Left ventricle myocardium superior (tissue), 1 donor: ENCODE results near the gene AMY2A. TPM values are rescaled to one million over a fixed set of nuclear protein-coding genes. Genes with fewer than 3 reads are reported as not detected.
A peak's percentile ranks its signal among the peaks of the same experiment; 100 is the strongest.
"Not testable (repeated sequence)": the region's sequence is repeated elsewhere in the genome, so short reads cannot be mapped to it uniquely, and the experiment has no call there.

Source experiments
- ATAC-seq: fragments of 200-7000 bp; cut with Tn5 transposase; one replicate; pipeline ENCODE4 v1.9.1; 2020; ENCODE audit warnings: mild to moderate bottlenecking, moderate library complexity
- DNase-seq: peaks from one replicate; pipeline ENCODE4 v3.0.0-alpha.2; 2020
- intact Hi-C: fragments of 100-400 bp; cut with micrococcal nuclease; formaldehyde crosslinking; loops from one replicate; pipeline ENCODE4 v1.11.0; 2022
- long read RNA-seq: library from polyadenylated mRNA; unstranded; transcript quantifications from one replicate; pipeline ENCODE4 v2.0.0, GENCODE V29; 2021
- total RNA-seq: library from RNA; stranded (reverse); fragmentation: NEBNext Ultra II Directional; extraction: Animal tissue kit (Norgen Biotek cat#: 25700); gene quantifications from one replicate; pipeline ENCODE4 v1.2.1, GENCODE V29; 2021
- donor health status: DM: no; HTN: yes; CAD: no; lungs with severe emphysema.

The AMY2A gene
- total RNA-seq: not detected
- long read RNA-seq: 0 reads

DNA sequence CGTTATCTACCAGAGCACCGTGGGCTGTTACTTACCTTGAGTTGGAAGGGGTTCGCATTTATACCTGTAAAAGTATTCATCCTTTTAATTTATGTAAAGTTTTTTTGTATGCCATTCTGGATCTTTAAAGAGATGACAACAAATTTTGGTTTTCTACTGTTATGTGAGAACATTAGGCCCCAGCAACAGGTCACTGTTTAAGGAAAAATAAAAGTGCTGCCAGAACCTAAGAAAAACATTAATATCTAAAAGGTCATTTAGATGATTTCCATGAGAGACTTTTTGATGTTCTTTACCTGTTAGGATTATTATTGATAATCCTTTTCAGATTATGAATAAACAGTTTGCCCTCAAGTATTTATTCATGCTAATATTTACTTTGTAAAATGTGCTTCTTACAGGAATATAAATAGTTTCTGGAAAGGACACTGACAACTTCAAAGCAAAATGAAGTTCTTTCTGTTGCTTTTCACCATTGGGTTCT, at the start of gene AMY2A:
Gene AMY2A, plus strand, starts transcription at position 434 of the 484 bp plus-strand sequence. Its CDS starts 14 bp downstream, at position 448.
- DNase-seq, ATAC-seq, intact Hi-C loops: not testable (repeated sequence)

DNA sequence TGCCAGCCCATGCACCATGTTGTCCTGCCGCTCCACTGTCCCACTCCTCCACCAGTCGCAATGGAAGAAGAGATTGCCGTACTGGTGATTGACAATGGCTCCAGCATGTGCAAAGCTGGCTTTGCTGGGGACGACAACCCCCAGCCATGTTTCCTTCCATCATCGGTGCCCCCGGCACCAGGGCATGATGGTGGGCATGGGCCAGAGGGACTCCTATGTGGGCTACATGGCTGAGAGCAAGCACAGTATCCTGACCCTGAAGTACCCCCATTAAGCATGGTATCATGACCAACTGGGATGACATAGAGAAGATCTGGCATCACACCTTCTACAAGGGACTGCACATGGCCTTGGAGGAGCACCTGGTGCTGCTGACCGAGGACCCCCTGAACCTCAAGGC, 47.7 kb upstream of the AMY2A start:
- DNase-seq (no peak), ATAC-seq (no peak)
- intact Hi-C loops: no loop called here

DNA sequence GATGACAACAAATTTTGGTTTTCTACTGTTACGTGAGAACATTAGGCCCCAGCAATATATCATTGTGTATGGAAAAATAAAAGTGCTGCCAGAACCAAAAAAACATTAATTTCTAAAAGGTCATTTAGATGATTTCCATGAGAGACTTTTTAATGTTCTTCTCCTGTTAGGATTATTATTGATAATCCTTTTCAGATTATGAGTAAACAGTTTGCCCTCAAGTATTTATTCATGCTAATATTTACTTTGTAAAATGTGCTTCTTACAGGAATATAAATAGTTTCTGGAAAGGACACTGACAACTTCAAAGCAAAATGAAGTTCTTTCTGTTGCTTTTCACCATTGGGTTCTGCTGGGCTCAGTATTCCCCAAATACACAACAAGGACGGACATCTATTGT, 45.9 kb upstream of the AMY2A start, which contains the start of gene AMY2B:
Gene AMY2B, plus strand, starts transcription at position 301 of the 400 bp plus-strand sequence. Its CDS starts 14 bp downstream, at position 315.
- ATAC-seq, intact Hi-C loops, DNase-seq: not testable (repeated sequence)

DNA sequence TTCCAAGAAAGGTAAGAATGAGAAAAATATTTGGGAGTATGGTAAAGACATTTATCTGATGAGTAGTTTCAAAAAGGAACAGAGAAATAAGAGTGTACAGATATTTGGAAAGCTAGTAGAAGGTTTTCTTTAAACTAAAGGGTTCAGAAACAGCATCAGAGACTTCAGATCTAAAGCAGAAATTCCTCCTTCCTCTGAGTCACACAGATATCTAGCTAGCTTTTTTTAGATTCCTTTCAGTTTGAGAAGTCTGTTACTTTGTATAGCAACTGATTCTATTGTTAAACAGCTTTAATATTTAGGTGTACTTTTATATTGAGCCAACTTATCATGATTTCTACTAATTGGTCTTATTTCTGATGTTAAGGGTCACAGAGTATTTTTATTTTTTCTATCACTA, 41.2 kb upstream of the AMY2A start:
- ATAC-seq (no peak), DNase-seq (no peak)
- intact Hi-C loops: no loop called here

DNA sequence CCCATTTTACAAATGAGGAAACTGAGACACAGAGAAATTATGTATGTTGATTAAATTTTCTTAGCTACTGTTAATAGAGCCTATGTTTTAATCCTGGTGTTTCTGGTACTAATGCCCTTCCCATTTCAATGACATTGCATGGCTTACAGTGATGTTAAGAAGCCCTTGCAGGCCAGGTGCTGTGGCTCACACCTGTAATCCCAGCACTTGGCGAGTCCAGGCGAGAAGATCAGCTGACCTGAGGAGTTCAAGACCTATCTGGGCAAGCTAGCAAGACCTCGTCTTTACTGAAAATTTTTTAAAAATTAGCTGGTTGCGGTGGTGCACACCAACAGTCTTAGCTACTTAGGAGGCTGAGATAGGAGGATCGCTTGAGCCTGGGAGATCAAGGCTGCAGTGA, 40.4 kb upstream of the AMY2A start:
- not testable (repeated sequence) for ATAC-seq, DNase-seq

DNA sequence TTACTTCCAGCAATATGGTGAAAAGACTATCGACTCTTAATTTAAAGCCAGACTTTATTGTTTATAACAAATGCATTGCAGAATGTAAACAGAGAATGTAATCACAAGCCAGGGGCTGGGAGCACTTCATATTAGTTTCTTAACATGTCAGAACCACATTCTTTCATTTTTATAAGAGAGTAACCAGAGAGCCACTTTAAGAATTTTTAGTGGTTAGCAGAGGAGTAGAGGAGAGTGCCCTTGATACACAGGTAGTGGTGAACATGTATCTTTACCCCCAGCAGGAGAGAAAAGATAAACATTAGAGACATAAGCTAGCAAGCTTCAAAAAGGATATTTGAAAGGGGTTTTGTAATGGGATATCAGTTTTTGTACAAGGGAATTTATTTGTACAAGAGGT, 34.8 kb upstream of the AMY2A start:
- no peak for DNase-seq
- no peak for ATAC-seq
- intact Hi-C loops: no loop called here

More for the DNA sequence above, 40.4 kb upstream of the AMY2A start:
- intact Hi-C loops: not testable (repeated sequence)

DNA sequence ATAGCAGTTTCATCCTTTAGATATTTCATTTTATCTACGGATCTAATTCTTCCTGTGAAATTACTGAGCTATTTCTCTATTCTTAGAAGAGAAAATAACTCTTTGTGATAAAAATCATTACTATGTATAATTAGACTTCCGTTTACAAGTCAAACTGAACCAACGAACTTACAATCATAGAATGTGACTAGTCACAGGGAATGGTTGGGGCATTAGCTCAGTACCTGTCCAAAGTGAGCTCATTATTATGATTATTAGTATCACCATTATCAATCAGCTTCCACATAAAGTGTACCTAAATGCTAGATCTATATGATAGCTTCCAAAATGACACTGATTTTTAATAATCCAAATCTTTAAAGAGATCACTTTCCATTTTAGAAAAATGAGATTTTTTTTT, 33.3 kb upstream of the AMY2A start:
- no peak for ATAC-seq
- intact Hi-C loops: no loop called here
- no peak for DNase-seq

DNA sequence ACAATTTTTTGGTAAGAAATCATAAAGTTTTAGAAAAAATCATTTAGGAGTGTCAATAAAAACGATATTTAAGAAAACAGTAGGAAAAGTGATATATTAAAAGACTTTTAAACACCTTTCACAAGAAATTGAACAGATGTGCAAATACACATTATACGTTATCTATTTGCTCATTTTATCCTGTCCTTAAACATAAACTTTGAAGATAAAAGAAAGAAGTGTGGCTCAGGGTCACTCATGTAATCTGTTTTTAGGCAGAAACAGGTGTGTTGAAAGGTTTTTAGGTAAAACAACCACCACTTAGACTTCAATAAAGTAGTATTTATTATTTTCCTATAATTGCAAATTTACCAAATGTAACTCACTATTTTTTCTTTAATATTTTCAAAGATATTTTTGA, 32.7 kb upstream of the AMY2A start:
- DNase-seq: no peak
- intact Hi-C loops: no loop called here
- ATAC-seq: no peak

DNA sequence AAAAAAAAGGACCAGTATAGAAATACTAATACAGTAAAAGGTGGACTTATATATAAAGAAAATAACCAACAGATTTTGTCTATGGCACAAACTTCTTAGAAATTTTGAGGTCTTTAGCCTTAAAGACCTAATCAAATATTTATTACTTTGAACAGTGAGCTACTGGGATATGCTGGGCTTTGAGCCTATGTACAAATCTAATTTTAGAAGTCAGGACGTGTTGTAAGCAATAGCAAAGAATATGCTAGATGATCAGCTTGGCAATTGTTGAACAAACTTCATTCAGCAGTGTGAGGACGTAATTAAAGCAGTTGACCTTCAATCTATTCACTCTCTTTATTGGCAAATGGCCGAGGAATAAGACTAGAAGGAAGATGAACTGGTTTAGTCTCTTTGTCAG, 14.5 kb upstream of the AMY2A start:
- DNase-seq, ATAC-seq: not testable (repeated sequence)

DNA sequence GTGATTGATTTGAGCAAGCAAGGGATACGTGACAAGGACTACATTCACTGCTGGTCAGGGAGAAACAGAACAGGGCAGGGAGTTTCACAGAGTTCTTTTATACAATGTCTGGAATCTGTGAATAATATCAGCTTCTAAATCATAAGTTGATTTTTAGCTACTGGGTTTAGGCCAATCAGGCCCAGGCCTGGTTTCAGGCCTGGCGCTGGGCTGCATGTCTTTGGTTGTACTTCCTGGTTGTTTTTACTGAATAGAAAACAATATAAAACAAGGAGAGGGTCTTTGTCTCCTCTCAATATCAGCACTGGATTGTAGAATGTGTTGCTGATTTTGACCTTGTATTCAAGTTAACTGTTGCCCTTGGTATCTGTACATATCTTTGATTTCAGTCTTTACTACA, 865 bp upstream of the AMY2A start:
- DNase-seq (no peak), ATAC-seq (no peak)
- intact Hi-C loops: no loop called here

More for the DNA sequence above, 14.5 kb upstream of the AMY2A start:
- intact Hi-C loops: not testable (repeated sequence)

DNA sequence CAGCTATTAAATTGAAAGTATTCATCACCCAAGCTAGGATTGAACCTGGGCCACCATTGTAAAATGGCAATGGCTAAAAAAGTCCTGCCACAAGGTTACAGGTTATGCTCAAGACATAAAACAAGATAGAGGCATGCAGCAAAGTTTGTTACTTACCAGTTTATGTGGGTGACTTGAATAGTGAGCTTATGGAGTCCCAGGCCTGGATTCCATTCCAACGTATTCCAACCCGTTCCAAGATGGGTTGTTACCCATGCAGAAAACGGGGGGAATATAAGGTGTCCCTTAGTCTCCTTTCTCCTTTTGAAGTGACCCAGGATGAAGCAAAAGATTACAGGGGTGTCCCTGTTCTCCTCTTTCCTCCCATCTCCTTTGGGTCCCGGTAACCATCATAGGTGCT, 10.2 kb downstream of the AMY2A start:
- ATAC-seq, DNase-seq, intact Hi-C loops: not testable (repeated sequence)

DNA sequence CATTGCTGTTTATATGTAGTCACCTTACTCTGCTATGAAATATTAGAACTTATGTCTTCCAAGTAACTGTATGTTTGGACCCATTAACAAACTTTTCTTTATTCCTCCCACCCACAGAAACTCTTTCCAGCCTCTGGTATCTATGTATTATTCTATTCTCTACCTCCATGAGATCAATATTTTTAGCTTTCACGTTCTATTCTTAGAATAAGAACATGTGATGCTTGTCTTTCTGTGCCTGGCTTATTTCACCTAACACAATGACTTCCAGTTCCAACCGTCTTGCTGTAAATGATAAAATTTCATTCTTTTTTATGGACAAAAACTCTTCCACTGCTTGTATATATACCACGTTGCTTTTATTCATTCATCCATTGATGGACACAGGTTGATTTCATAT, 24.0 kb downstream of the AMY2A start:
- DNase-seq: not testable (repeated sequence)

DNA sequence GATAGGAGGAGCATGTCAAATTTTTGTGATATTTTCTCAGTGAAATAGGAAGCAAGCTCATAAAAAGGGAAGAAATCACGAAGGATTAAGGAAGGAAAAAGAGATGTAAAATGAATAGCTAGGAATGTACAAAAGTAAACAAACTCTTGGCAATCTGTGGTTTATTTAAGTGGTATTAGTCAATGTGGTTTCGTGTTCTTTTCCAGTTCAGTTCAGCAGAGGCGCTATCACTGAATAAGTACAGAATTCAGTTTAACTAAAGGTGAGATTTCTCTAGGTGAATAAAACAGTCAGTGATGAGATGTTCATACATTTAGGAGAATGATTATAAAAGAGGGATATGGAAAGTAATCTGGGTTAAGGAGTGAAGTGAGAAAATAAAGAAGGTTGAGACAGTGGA, 26.7 kb downstream of the AMY2A start:
- intact Hi-C loops, ATAC-seq, DNase-seq: not testable (repeated sequence)

More for the DNA sequence above, 24.0 kb downstream of the AMY2A start:
- peak; percentile 66 for ATAC-seq
- intact Hi-C loops: not testable (repeated sequence)

DNA sequence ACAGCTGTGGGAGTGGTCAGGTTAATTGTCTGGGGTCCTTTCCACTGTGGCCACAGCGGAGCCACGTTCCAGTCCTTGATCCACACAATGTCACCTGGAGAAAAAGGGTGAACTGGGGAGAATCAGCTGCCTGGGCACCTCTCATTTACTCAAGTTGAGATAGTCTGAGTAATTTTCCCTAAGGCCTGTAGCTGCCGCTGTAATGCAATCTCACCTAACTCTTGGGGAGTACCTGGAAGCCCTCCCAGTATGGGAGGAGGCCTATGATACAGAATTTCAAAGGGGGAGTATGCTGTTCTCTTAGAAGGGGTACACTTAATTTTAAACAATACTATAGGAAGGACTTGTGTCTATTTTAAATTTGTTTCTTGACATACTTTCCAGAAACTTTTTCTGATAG, 33.1 kb downstream of the AMY2A start:
- intact Hi-C loops, ATAC-seq, DNase-seq: not testable (repeated sequence)

DNA sequence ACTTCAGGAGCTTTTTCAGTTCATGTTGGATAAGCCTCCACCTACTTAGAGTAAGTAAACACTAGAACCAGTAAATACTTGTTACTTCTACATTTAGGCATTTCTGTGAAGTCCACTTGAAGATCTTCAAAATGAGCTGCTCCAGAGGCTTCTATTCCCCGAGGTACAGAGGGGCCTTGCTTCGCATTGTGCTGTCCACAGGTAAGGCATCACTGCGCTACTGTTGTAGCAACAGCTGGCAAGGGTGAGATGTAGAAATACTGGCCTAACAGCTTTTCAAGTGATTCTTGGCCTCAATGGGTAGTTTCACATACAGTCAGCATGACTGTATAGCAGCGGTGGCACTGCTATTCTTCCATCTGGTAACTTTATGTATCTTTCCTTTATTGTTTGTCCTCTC, 33.7 kb downstream of the AMY2A start:
- intact Hi-C loops, DNase-seq, ATAC-seq: not testable (repeated sequence)

DNA sequence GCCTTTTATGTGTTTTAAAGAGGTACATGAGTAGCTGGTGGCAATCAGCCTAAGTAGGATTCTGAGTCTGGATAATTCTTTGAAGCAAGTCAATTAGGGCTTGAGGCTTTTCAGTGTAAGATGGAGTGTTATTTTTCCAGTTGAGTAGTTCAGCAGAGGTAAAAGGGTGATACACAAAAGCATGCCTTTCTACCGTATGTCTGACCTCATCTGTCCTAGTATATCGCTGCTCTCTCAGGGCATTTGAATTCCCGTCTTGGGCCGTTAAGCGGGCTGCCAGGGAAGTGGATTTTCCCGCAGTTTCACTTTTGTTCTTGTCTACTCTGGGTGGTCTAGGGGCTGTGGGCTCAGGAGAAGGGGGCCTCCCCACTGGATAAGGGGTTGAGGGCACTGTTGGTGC, 36.9 kb downstream of the AMY2A start:
- DNase-seq, intact Hi-C loops, ATAC-seq: not testable (repeated sequence)

DNA sequence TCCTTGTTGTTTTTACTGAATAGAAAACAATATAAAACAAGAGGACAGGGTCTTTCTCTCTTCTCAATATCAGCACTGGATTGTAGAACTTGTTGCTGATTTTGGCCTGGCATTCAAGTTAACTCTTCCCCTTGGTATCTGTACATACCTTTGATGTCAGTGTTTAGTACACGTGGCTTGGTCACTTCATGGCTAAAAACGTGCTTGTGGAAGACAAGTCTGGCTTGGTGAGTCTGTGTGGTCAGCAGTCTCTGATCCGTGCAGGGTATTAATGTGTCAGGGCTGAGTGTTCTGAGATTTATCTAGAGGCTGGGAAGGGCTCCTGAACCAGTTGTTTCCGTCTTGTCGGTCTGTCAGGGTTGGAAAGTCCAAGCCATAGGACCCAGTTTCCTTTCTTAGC, 38.2 kb downstream of the AMY2A start, which contains the start of gene AMY1A:
Gene AMY1A, plus strand, starts transcription at position 301 of the 400 bp plus-strand sequence. CDS start 571 bp downstream, outside the sequence.
- intact Hi-C loops, ATAC-seq, DNase-seq: not testable (repeated sequence)
